Measurements from ENCODE around the gene SLC43A3.

SLC43A3 gene

DNA sequence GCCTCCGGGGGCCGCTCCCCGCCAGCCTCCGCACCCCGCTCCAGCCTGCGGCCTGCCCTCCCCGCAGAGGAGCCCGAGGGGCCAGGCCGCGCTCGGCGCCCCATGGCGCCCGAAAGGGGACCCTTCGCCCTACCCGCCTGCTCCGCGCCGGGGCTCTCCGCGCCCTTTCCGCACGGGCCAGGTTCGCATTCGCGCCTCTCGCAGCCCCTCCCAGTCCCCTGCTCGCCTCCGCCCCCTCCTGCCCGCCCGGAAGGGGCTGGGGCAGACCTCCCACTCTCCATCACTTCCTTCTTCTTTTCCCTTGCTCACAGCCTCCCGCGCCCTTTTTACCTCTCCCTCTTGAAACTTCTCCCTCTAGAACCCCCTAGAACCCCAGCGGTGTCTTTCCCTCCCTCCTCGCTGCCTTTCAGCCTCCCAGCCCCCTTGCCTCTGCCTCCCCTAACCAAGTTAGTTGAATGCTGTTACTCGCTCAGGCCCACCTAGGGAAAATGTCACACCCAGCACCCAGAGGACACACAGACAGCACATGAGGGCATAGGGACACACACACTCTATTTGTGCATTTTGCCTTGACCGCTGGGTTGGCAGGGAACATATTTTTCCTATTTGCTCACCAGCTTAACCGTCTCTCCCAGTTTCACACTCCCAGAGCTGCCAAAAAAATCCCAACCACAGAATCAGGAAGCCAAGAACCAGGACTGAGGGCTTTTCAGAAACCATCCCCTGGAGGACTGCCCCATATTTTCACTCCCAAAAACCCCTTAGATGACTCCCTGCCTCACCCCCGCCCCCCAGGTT lies at the start of gene SLC43A3:
TSS of gene SLC43A3 (minus strand) at position 193 of the 798 bp plus-strand sequence. CDS start 949 bp downstream, outside the sequence.
- Histone ChIP-seq H3K9me3 (ENCODE audit: severe bottlenecking) (no peaks in the 10 kb centered on the region), H3K27ac (ENCODE audit: poor library complexity, severe bottlenecking) (peak within 1 kb of the TSS; percentile 86), H3K4me3 (ENCODE audit: severe bottlenecking) (peak within 1 kb of the TSS; percentile 37), H3K36me3 (ENCODE audit: low read depth) (peaks cover 35% of the 10 kb centered on the region), H3K27me3 (ENCODE audit: insufficient read depth, poor library complexity, severe bottlenecking) (no peaks in the 10 kb centered on the region), H3K4me1 (ENCODE audit: insufficient read depth, poor library complexity, severe bottlenecking) (peaks cover 32% of the 10 kb centered on the region)
- TF ChIP-seq, protein P1, sequence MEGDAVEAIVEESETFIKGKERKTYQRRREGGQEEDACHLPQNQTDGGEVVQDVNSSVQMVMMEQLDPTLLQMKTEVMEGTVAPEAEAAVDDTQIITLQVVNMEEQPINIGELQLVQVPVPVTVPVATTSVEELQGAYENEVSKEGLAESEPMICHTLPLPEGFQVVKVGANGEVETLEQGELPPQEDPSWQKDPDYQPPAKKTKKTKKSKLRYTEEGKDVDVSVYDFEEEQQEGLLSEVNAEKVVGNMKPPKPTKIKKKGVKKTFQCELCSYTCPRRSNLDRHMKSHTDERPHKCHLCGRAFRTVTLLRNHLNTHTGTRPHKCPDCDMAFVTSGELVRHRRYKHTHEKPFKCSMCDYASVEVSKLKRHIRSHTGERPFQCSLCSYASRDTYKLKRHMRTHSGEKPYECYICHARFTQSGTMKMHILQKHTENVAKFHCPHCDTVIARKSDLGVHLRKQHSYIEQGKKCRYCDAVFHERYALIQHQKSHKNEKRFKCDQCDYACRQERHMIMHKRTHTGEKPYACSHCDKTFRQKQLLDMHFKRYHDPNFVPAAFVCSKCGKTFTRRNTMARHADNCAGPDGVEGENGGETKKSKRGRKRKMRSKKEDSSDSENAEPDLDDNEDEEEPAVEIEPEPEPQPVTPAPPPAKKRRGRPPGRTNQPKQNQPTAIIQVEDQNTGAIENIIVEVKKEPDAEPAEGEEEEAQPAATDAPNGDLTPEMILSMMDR (IDR thresholded peaks at IDR 0.05; ENCODE audit: poor library complexity, severe bottlenecking), result no peak
- ATAC-seq (ENCODE audit: low read depth) (peak; percentile 69), DNase-seq (ENCODE audit: low spot score) (no peak)

DNA sequence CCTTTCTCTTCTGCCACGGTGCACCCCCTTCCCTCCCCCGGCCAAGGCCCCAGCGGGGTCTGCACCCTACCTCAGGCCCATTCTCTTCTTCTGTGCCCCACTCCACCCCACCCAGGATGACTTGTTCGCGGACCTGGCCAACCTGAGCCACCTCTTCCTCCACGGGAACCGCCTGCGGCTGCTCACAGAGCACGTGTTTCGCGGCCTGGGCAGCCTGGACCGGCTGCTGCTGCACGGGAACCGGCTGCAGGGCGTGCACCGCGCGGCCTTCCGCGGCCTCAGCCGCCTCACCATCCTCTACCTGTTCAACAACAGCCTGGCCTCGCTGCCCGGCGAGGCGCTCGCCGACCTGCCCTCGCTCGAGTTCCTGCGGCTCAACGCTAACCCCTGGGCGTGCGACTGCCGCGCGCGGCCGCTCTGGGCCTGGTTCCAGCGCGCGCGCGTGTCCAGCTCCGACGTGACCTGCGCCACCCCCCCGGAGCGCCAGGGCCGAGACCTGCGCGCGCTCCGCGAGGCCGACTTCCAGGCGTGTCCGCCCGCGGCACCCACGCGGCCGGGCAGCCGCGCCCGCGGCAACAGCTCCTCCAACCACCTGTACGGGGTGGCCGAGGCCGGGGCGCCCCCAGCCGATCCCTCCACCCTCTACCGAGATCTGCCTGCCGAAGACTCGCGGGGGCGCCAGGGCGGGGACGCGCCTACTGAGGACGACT lies 49.3 kb upstream of the SLC43A3 start:
- Histone ChIP-seq H3K4me3 (ENCODE audit: severe bottlenecking) (peak overlapping the region; percentile 16), H3K4me1 (ENCODE audit: insufficient read depth, poor library complexity, severe bottlenecking) (no peaks in the 10 kb centered on the region), H3K27me3 (ENCODE audit: insufficient read depth, poor library complexity, severe bottlenecking) (peaks cover 10% of the 10 kb centered on the region), H3K9me3 (ENCODE audit: severe bottlenecking) (no peaks in the 10 kb centered on the region), H3K27ac (ENCODE audit: poor library complexity, severe bottlenecking) (no peak overlapping the region), H3K36me3 (ENCODE audit: low read depth) (no peaks in the 10 kb centered on the region)
- ATAC-seq (ENCODE audit: low read depth) (peak; percentile 33), DNase-seq (ENCODE audit: low spot score) (no peak)
- TF ChIP-seq, protein P1 (IDR thresholded peaks at IDR 0.05; ENCODE audit: poor library complexity, severe bottlenecking), result no peak

DNA sequence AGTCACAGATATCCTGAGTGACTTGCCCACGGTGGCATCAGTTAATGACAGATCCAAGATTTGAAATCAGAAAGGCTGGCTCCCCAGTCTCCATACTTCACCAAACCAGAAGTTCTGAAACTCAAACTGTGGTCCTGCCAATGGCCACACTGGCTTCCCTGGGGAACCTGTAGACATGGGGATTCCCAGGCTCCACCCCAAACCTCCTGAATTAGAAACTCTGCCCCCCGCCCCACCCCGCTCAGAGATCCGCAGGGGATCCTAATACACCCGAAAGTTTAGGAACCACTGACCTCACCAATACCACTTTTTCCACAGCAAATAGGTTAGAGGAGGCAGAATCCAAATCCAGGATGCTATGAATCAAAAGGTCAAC lies 48.7 kb upstream of the SLC43A3 start:
- Histone ChIP-seq H3K4me1 (ENCODE audit: insufficient read depth, poor library complexity, severe bottlenecking) (no peaks in the 10 kb centered on the region), H3K4me3 (ENCODE audit: severe bottlenecking) (no peak overlapping the region), H3K27ac (ENCODE audit: poor library complexity, severe bottlenecking) (no peak overlapping the region), H3K9me3 (ENCODE audit: severe bottlenecking) (no peaks in the 10 kb centered on the region), H3K27me3 (ENCODE audit: insufficient read depth, poor library complexity, severe bottlenecking) (peaks cover 6% of the 10 kb centered on the region), H3K36me3 (ENCODE audit: low read depth) (no peaks in the 10 kb centered on the region)
- ATAC-seq (ENCODE audit: low read depth) (no peak), DNase-seq (ENCODE audit: low spot score) (no peak)
- TF ChIP-seq, protein P1 (IDR thresholded peaks at IDR 0.05; ENCODE audit: poor library complexity, severe bottlenecking), result no peak

DNA sequence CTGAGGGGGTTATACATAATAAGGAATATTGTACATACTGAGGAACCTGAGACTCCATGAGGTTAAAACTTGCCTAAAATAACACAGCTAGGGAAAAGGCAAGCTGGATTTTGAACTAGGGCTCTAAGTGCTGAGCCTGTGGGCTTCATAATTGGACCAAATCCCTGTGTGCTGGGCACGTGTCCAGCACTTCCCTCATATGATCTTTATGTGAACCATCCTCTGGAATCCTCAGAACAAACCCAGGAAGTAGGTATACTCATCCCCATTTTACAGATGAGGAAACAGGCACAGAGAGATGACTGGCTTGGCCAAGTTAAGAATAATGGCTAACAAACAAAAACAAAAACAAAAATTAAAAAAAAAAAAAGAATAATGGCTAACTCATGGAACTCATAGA lies 48.3 kb upstream of the SLC43A3 start:
- no peak for ATAC-seq (ENCODE audit: low read depth)
- Histone ChIP-seq H3K4me3 (ENCODE audit: severe bottlenecking) (no peak overlapping the region), H3K36me3 (ENCODE audit: low read depth) (no peaks in the 10 kb centered on the region), H3K4me1 (ENCODE audit: insufficient read depth, poor library complexity, severe bottlenecking) (no peaks in the 10 kb centered on the region), H3K9me3 (ENCODE audit: severe bottlenecking) (no peaks in the 10 kb centered on the region), H3K27me3 (ENCODE audit: insufficient read depth, poor library complexity, severe bottlenecking) (peaks cover 6% of the 10 kb centered on the region), H3K27ac (ENCODE audit: poor library complexity, severe bottlenecking) (no peak overlapping the region)
- DNase-seq (ENCODE audit: low spot score), result no peak
- TF ChIP-seq, protein P1 (IDR thresholded peaks at IDR 0.05; ENCODE audit: poor library complexity, severe bottlenecking), result no peak

DNA sequence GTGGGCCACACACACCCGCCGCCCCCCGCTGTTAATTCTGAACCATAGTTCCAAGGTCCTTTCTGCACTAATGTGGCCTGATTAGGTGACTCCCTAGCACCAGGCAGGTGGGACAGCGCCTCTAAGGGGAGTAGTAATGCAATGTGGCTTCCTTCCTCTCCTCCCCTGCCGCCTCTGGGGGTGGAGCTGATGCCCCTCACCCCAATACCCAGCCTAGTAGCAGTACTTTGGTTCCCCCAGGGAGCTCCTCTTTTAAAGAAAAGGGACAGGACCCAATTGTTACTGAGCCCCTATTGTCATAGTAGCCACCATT lies 47.8 kb upstream of the SLC43A3 start:
- no peak overlapping the region for H3K27ac ChIP-seq (ENCODE audit: poor library complexity, severe bottlenecking)
- no peak for ATAC-seq (ENCODE audit: low read depth)
- no peak overlapping the region for H3K4me3 ChIP-seq (ENCODE audit: severe bottlenecking)
- TF ChIP-seq, protein P1 (IDR thresholded peaks at IDR 0.05; ENCODE audit: poor library complexity, severe bottlenecking), result no peak
- peaks cover 6% of the 10 kb centered on the region for H3K27me3 ChIP-seq (ENCODE audit: insufficient read depth, poor library complexity, severe bottlenecking)
- no peaks in the 10 kb centered on the region for H3K36me3 ChIP-seq (ENCODE audit: low read depth)
- H3K9me3 ChIP-seq (ENCODE audit: severe bottlenecking), result no peaks in the 10 kb centered on the region
- DNase-seq (ENCODE audit: low spot score), result no peak
- H3K4me1 ChIP-seq (ENCODE audit: insufficient read depth, poor library complexity, severe bottlenecking), result no peaks in the 10 kb centered on the region
